RWPE2 (cell line): Measurements from ENCODE around the gene UTP25.
A peak's percentile ranks its signal among the peaks of the same experiment; 100 is the strongest.

Experiments
- ATAC-seq: fragments of 200-7000 bp; cut with Tn5 transposase; 3 replicates; pipeline ENCODE4 v1.9.1; 2021; ENCODE audit warnings: low read depth
- DNase-seq: peaks from one replicate; pipeline ENCODE4 v3.0.0-alpha.2; 2020; ENCODE audit warnings: low spot score
- H3K27ac ChIP-seq: fragments of 450-650 bp; 2 replicates; pipeline ENCODE4 v1.5.1; 2017; ENCODE audit warnings: mild to moderate bottlenecking; ENCODE audit not compliant: poor library complexity, severe bottlenecking
- H3K27me3 ChIP-seq: fragments of 250-450 bp; sonication (Bioruptor Pico); 2 replicates; pipeline ENCODE4 v1.5.1; 2021; ENCODE audit warnings: mild to moderate bottlenecking, moderate library complexity; ENCODE audit not compliant: insufficient read depth, poor library complexity, severe bottlenecking
- H3K36me3 ChIP-seq: fragments of 250-450 bp; sonication (Bioruptor Pico); 2 replicates; pipeline ENCODE4 v1.5.1; 2020; ENCODE audit warnings: low read depth, mild to moderate bottlenecking, moderate library complexity
- H3K4me1 ChIP-seq: fragments of 250-450 bp; sonication (Bioruptor Pico); 2 replicates; pipeline ENCODE4 v1.5.1; 2021; ENCODE audit warnings: mild to moderate bottlenecking, moderate library complexity; ENCODE audit not compliant: insufficient read depth, poor library complexity, severe bottlenecking
- H3K4me3 ChIP-seq: fragments of 250-450 bp; sonication (Bioruptor Pico); 2 replicates; pipeline ENCODE4 v1.5.1; 2021; ENCODE audit warnings: mild to moderate bottlenecking, moderate library complexity; ENCODE audit not compliant: severe bottlenecking
- H3K9me3 ChIP-seq: fragments of 250-450 bp; sonication (Bioruptor Pico); 2 replicates; pipeline ENCODE4 v1.5.1; 2021; ENCODE audit warnings: mild to moderate bottlenecking, moderate library complexity; ENCODE audit not compliant: severe bottlenecking
- TF ChIP-seq, protein P1 (sequence below): fragments of 450-650 bp; IDR thresholded peaks from one replicate; pipeline ENCODE4 v1.5.1; 2017; ENCODE audit warnings: mild to moderate bottlenecking, moderate library complexity; ENCODE audit not compliant: poor library complexity, severe bottlenecking

UTP25 gene

DNA sequence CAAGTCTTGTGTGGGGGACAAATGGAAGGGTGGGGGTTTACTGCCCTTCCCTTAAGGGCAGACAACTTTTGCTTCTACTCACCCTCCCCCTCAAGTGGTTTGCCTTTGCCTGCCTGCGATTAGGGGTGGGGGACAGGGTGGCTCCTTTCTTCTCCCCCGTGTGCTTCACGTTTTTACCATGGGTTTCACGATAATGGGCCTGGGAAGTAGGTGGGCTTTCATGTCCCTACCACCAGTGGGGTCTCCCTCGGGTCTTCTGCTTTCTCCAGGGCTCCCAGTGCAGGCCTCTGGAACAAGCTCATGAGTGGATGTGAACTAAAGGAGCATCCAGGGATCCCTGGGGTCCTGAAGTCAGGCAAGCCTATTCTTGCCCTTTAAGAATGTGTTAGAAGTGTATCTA, 21.6 kb downstream of the UTP25 start:
- Histone ChIP-seq H3K4me3 (no peak overlapping the region), H3K27ac (no peak overlapping the region), H3K27me3 (no peaks in the 10 kb centered on the region), H3K9me3 (no peaks in the 10 kb centered on the region), H3K4me1 (no peaks in the 10 kb centered on the region), H3K36me3 (peaks cover 29% of the 10 kb centered on the region)
- ATAC-seq, result no peak
- TF ChIP-seq, protein P1, sequence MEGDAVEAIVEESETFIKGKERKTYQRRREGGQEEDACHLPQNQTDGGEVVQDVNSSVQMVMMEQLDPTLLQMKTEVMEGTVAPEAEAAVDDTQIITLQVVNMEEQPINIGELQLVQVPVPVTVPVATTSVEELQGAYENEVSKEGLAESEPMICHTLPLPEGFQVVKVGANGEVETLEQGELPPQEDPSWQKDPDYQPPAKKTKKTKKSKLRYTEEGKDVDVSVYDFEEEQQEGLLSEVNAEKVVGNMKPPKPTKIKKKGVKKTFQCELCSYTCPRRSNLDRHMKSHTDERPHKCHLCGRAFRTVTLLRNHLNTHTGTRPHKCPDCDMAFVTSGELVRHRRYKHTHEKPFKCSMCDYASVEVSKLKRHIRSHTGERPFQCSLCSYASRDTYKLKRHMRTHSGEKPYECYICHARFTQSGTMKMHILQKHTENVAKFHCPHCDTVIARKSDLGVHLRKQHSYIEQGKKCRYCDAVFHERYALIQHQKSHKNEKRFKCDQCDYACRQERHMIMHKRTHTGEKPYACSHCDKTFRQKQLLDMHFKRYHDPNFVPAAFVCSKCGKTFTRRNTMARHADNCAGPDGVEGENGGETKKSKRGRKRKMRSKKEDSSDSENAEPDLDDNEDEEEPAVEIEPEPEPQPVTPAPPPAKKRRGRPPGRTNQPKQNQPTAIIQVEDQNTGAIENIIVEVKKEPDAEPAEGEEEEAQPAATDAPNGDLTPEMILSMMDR, result no peak
- no peak for DNase-seq

DNA sequence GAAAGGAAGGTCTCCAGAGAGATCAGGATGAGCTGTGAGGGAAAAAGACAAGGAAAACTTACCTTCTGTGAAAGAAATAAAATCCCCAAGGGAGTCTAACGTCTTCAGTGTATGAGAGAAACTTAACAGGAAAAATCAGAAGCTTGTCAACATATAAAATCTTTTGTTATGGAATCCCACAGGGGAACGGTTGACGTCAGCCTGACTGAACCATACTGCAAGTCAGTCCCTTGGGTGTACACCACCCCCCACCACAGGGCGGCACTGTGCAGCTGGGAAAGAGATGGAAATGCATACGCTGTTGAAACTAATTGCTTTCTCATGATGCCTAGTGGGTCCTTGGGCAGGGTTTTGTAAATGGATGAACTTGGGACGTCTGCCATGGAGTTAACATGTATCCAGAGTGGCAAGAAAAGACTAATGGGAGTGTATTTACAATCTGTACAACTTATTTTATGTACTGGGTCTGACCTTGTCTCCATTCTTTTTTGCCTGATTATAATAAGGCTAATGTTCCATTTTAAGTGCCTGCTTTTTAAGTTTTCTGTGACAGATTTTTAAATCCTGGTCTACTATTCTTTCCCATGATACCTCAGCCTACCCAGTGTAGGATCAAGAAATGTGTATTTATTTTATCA, 22.7 kb downstream of the UTP25 start:
- H3K4me1 ChIP-seq, result no peaks in the 10 kb centered on the region
- no peak overlapping the region for H3K27ac ChIP-seq
- H3K27me3 ChIP-seq, result no peaks in the 10 kb centered on the region
- no peaks in the 10 kb centered on the region for H3K9me3 ChIP-seq
- H3K36me3 ChIP-seq, result peaks cover 24% of the 10 kb centered on the region
- H3K4me3 ChIP-seq, result no peak overlapping the region
- ATAC-seq (peak; percentile 40; the same call in 1 of the 3 replicates), DNase-seq (no peak)
- TF ChIP-seq, protein P1, result peak; percentile 70

DNA sequence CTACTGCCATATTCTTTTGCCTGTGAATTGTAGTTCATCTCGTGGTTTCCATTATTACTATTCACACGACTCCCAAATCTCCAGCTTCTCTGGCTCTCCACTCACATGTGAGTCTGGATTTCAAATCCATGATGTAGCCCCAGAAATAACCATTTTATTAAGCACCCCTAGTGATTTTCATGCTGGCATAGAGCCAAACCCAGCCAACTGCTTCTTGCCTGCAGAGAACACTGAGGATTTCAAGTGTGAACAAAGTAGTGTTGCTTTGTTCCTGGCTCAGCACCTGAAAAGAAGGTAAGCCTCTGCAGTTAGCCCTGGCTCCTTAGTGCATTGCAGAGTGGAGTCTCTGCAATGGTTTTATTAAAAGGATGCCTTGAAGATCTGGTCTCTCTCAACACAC, 25.9 kb downstream of the UTP25 start:
- peaks cover 24% of the 10 kb centered on the region for H3K36me3 ChIP-seq
- no peak for ATAC-seq
- no peaks in the 10 kb centered on the region for H3K9me3 ChIP-seq
- H3K27me3 ChIP-seq, result no peaks in the 10 kb centered on the region
- H3K27ac ChIP-seq, result no peak overlapping the region
- H3K4me1 ChIP-seq, result no peaks in the 10 kb centered on the region
- H3K4me3 ChIP-seq, result no peak overlapping the region
- TF ChIP-seq, protein P1, result no peak
- DNase-seq, result no peak

DNA sequence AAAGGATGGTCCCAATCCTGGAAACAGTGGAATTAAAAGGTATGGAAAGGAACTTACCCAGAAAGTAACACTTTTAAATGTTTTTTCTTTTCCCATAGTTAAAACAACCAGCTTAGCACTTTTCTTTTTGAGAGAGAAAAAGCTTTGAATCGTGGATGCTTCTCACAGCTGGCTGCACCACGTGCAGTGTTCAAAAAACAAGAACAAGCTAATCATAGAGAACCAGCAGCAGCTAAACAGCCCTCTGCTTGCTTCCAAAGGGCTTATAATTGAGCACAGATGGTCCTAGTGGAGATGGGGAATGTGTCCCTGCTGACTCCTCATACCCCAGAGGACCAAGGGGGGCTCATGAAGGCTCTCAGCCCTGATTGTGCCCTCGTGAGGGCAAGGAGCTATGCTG, 26.4 kb downstream of the UTP25 start:
- Histone ChIP-seq H3K4me3 (no peak overlapping the region), H3K9me3 (no peaks in the 10 kb centered on the region), H3K4me1 (no peaks in the 10 kb centered on the region), H3K27me3 (no peaks in the 10 kb centered on the region), H3K36me3 (peaks cover 24% of the 10 kb centered on the region), H3K27ac (no peak overlapping the region)
- DNase-seq, result no peak
- no peak for ATAC-seq
- TF ChIP-seq, protein P1, result no peak

DNA sequence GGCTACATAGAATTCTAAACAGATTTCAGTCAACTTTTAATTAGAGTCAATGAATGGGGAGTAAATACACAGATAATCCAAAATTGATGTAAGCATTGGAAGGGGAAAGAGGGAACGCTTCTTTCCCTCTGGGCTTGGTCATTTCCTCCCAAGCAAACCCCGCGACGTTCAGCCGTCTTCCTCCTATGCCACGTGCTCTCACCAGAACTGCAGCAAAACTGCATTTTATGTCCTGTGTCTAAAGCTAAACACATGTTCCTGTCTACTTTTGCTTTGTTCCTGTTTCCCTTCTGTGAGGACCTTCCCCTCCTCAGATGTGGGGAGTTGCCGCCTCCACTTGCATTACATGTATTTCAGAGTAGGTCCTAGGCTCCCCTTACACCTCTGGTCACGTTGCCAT, 27.2 kb downstream of the UTP25 start:
- DNase-seq (no peak), ATAC-seq (no peak)
- H3K27me3 ChIP-seq, result no peaks in the 10 kb centered on the region
- TF ChIP-seq, protein P1, result no peak
- H3K27ac ChIP-seq, result no peak overlapping the region
- peaks cover 22% of the 10 kb centered on the region for H3K36me3 ChIP-seq
- no peaks in the 10 kb centered on the region for H3K9me3 ChIP-seq
- H3K4me1 ChIP-seq, result no peaks in the 10 kb centered on the region
- H3K4me3 ChIP-seq, result no peak overlapping the region
